Measurements from ENCODE around the gene PARL. TPM values are rescaled to one million over a fixed set of nuclear protein-coding genes. Genes with fewer than 3 reads are reported as not detected.

Gene PARL
- total and polyA plus RNA-seq, 2 donors (not counting 3 experiments of a cell fraction or from before 2014, with no cell fraction given) = 38.8 to 48.1 TPM

- DNase-seq (ENCODE audit: low read depth, low spot score) (no peak), FAIRE-seq (no peak)
- no peak overlapping the region for H3K9ac ChIP-seq (replicated peaks; ENCODE audit: extremely low read depth, insufficient read depth, low read length)
- no peaks in the 10 kb centered on the region for H4K20me1 ChIP-seq (replicated peaks; ENCODE audit: control insufficient read depth, extremely low read depth, insufficient read depth, low read length)
- H3K9me3 ChIP-seq (replicated peaks; ENCODE audit: control insufficient read depth, insufficient read depth, low read length) = no peaks in the 10 kb centered on the region
- H3K4me2 ChIP-seq (ENCODE audit: insufficient read depth, low read length) = no peak overlapping the region
- H3K27me3 ChIP-seq (ENCODE audit: control insufficient read depth in 2 of 2, insufficient read depth in 2 of 2, low read length in 2 of 2) = no peaks in the 10 kb centered on the region
- CTCF ChIA-PET = no interaction called here
- no peak overlapping the region for H3K4me3 ChIP-seq (replicated peaks in 1 of 3; ENCODE audit: insufficient read depth in 1 of 3, low read depth in 1 of 3, low read length in 3 of 3)
- no peaks in the 10 kb centered on the region for H3K79me2 ChIP-seq (ENCODE audit: control insufficient read depth, insufficient read depth, low read length)
- BruUV-seq (replicated peaks) = no TSS peak
- H2AFZ ChIP-seq (ENCODE audit: low read depth, low read length) = no peak overlapping the region
- POLR2A ChIA-PET = no interaction called here
- H3K27ac ChIP-seq (ENCODE audit: insufficient read depth, low read depth, low read length) = no peak overlapping the region
- intact Hi-C loops (cut with micrococcal nuclease) = no loop called here
- no peak for TF ChIP-seq FOS (IDR thresholded peaks at IDR 0.05; ENCODE audit: borderline replicate concordance, insufficient read depth, low read length)
- TF ChIP-seq, protein P1, sequence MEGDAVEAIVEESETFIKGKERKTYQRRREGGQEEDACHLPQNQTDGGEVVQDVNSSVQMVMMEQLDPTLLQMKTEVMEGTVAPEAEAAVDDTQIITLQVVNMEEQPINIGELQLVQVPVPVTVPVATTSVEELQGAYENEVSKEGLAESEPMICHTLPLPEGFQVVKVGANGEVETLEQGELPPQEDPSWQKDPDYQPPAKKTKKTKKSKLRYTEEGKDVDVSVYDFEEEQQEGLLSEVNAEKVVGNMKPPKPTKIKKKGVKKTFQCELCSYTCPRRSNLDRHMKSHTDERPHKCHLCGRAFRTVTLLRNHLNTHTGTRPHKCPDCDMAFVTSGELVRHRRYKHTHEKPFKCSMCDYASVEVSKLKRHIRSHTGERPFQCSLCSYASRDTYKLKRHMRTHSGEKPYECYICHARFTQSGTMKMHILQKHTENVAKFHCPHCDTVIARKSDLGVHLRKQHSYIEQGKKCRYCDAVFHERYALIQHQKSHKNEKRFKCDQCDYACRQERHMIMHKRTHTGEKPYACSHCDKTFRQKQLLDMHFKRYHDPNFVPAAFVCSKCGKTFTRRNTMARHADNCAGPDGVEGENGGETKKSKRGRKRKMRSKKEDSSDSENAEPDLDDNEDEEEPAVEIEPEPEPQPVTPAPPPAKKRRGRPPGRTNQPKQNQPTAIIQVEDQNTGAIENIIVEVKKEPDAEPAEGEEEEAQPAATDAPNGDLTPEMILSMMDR (IDR thresholded peaks at IDR 0.05; ENCODE audit: extremely low read depth in 1 of 2, insufficient read depth in 1 of 2, low read depth in 1 of 2, low read length in 2 of 2) = no peak
- no peak for TF ChIP-seq POLR2A (IDR thresholded peaks at IDR 0.05; ENCODE audit: low read depth, low read length)
- TF ChIP-seq JUN (IDR thresholded peaks at IDR 0.05; ENCODE audit: borderline replicate concordance, insufficient read depth, insufficient read length, low read depth) = no peak
- no peak for TF ChIP-seq GATA2 (IDR thresholded peaks at IDR 0.05; ENCODE audit: insufficient read depth, insufficient read length, low read depth, low read length)
- TF ChIP-seq MYC (IDR thresholded peaks at IDR 0.05; ENCODE audit: low read depth, low read length) = no peak
- no peak for TF ChIP-seq MAX (IDR thresholded peaks at IDR 0.05; ENCODE audit: insufficient read depth, insufficient read length)
- TF ChIP-seq EZH2 (IDR thresholded peaks at IDR 0.05; ENCODE audit: borderline replicate concordance, low read depth, low read length, severe bottlenecking) = no peak
- no peak for TF ChIP-seq POLR2AphosphoS5 (IDR thresholded peaks at IDR 0.05; ENCODE audit: insufficient read depth, low read depth, low read length)
- H3K36me3 ChIP-seq (ENCODE audit: control insufficient read depth in 2 of 2, extremely low read depth in 1 of 2, insufficient read depth in 2 of 2, low read length in 2 of 2) = peaks cover 6 to 10% of the 10 kb centered on the region in 2 experiments
- peaks cover 8% of the 10 kb centered on the region for H3K4me1 ChIP-seq (ENCODE audit: control insufficient read depth, extremely low read depth, insufficient read depth, low read length)
- dilution Hi-C loops (cut with MboI; ENCODE audit: extremely low pct_ligation_motif_present, low sequenced_read_pairs) = no loop called here
- no peaks in the 10 kb centered on the region for H3K9me1 ChIP-seq (replicated peaks; ENCODE audit: control insufficient read depth, extremely low read depth, insufficient read depth, low read length)
Observed at GRCh38 chr3:183828538-183828870, 56.2 kb downstream of the PARL start.

Measured in endothelial cell of umbilical vein (primary cell).